HepG2 (cell line): ENCODE results near the gene AHCTF1. TPM values are rescaled to one million over a fixed set of nuclear protein-coding genes. Genes with fewer than 3 reads are reported as not detected.

Experiments used
- ATAC-seq: fragments of 200-7000 bp; cut with Tn5 transposase; 3 replicates; pipeline ENCODE4 v1.9.1; 2020; ENCODE audit warnings: mild to moderate bottlenecking, moderate library complexity
- BruUV-seq: library from RNA; stranded (reverse); fragments of 400-500 nt; replicated peaks from 2 replicates; lab custom pipeline; 2021; lab: Mats Ljungman, UMichigan
- CTCF ChIA-PET: fragments of 300-600 bp; formaldehyde crosslinking; extraction: SDS; loops from one replicate; lab custom pipeline; 2021; ENCODE audit warnings: low total read pairs, inconsistent platforms, low intra/inter-chr PET ratio; lab: Yijun Ruan, JAX
- POLR2A ChIA-PET: fragments of 350-600 bp; sonication (Branson Sonifier 250); formaldehyde crosslinking; loops from one replicate; lab custom pipeline; 2020; ENCODE audit warnings: antibody characterized with exemption, inconsistent platforms; lab: Yijun Ruan, JAX
- DNase-seq: peaks from one replicate; pipeline ENCODE4 v3.0.0-alpha.2; 2015; ENCODE audit warnings: low spot score
- FAIRE-seq: peaks from 3 replicates; lab custom pipeline; 2011; peaks lifted over from hg19 to GRCh38; lab: Jason Lieb, UNC
- H2AFZ ChIP-seq: one replicate; pipeline ENCODE4 v1.6.1; 2011; ENCODE audit warnings: low read length, inconsistent platforms
- H3K27ac ChIP-seq: fragments of 300-600 bp; 3 replicates; pipeline ENCODE4 v1.8.0; 2011; ENCODE audit warnings: mixed run types, mild to moderate bottlenecking, mixed read lengths, low read length, inconsistent platforms; ENCODE audit not compliant: insufficient read depth; ENCODE audit errors: extremely low read length
- H3K27me3 ChIP-seq, 2 experiments: fragments of 200-600 bp in 1 of 2; 2 replicates in 1 of 2; 3 replicates in 1 of 2; pipeline versions ENCODE4 v1.6.0 to v1.8.0; 2011; ENCODE audit warnings: low read length in 2 of 2, mild to moderate bottlenecking in 2 of 2, moderate library complexity in 2 of 2, inconsistent platforms in 1 of 2; ENCODE audit not compliant: insufficient read depth in 2 of 2, control insufficient read depth in 1 of 2
- H3K36me3 ChIP-seq, 2 experiments: fragments of 200-600 bp in 1 of 2; replicated peaks in 1 of 2; 2 replicates in 1 of 2; 3 replicates in 1 of 2; pipeline versions ENCODE4 v1.5.1 to v1.8.0; 2011; ENCODE audit warnings: low read length in 2 of 2, inconsistent platforms in 1 of 2; ENCODE audit not compliant: insufficient read depth in 2 of 2, control insufficient read depth in 1 of 2
- H3K4me1 ChIP-seq: 2 replicates; pipeline ENCODE4 v1.5.1; 2012; ENCODE audit warnings: low read length, inconsistent platforms; ENCODE audit not compliant: insufficient read depth
- H3K4me2 ChIP-seq: 2 replicates; pipeline ENCODE4 v1.6.0; 2011; ENCODE audit warnings: low read depth, low read length, inconsistent platforms
- H3K4me3 ChIP-seq, 3 experiments: fragments of 200-600 bp in 1 of 3; sonication (generic), shearing (Covaris generic) in 1 of 3; replicated peaks in 1 of 3; 2 replicates each; pipeline ENCODE4 v1.5.1; 2011 to 2016; ENCODE audit warnings: low read length in 3 of 3, inconsistent platforms in 2 of 3, low read depth in 2 of 3, mild to moderate bottlenecking in 2 of 3, control low read depth in 1 of 3, mixed read lengths in 1 of 3; ENCODE audit not compliant: insufficient read depth in 1 of 3
- H3K79me2 ChIP-seq: one replicate; pipeline ENCODE4 v1.6.1; 2011; ENCODE audit warnings: low read length, inconsistent platforms; ENCODE audit not compliant: insufficient read depth
- H3K9ac ChIP-seq: 2 replicates; pipeline ENCODE4 v1.6.0; 2011; ENCODE audit warnings: mild to moderate bottlenecking, low read depth, low read length, inconsistent platforms; ENCODE audit not compliant: insufficient read depth
- H3K9me3 ChIP-seq: 2 replicates; pipeline ENCODE4 v1.5.1; 2012; ENCODE audit warnings: mild to moderate bottlenecking, low read length
- H4K20me1 ChIP-seq: 2 replicates; pipeline ENCODE4 v1.6.0; 2011; ENCODE audit warnings: inconsistent platforms, mild to moderate bottlenecking, low read length, moderate library complexity; ENCODE audit not compliant: insufficient read depth
- CBX1 ChIP-seq: IDR thresholded peaks from one replicate; pipeline ENCODE4 v1.6.1; 2016; ENCODE audit warnings: antibody characterized with exemption, low read depth
- CBX2 ChIP-seq, 2 experiments: fragments of 200-600 bp in 1 of 2; sonication (generic); formaldehyde crosslinking in 1 of 2; IDR thresholded peaks; 2 replicates each; pipeline versions ENCODE4 v1.7.0 to v1.8.1; 2018 to 2022; ENCODE audit warnings: low read depth in 2 of 2, low read length in 1 of 2, mild to moderate bottlenecking in 1 of 2, missing genetic modification reagents in 1 of 2
- FIP1L1 ChIP-seq: fragments of 200-400 bp; formaldehyde crosslinking; IDR thresholded peaks from 2 replicates; pipeline ENCODE4 v1.6.1; 2018; ENCODE audit warnings: low read depth, mild to moderate bottlenecking, low read length, moderate library complexity, borderline replicate concordance; ENCODE audit not compliant: insufficient read depth
- FOXM1 ChIP-seq: sonication (generic); formaldehyde crosslinking; IDR thresholded peaks from 2 replicates; pipeline ENCODE4 v1.5.0; 2020; ENCODE audit warnings: missing genetic modification reagents
- RFXANK ChIP-seq: IDR thresholded peaks from 2 replicates; pipeline ENCODE4 v1.6.1; 2016
- SALL1 ChIP-seq: sonication (generic); formaldehyde crosslinking; IDR thresholded peaks from 2 replicates; pipeline ENCODE4 v1.8.0; 2022; ENCODE audit warnings: mild to moderate bottlenecking, missing genetic modification reagents
- SOX13 ChIP-seq, 3 experiments: fragments of 450-650 bp in 1 of 3; sonication (generic) in 1 of 3; formaldehyde crosslinking in 1 of 3; IDR thresholded peaks in 2 of 3; conservative IDR thresholded peaks in 1 of 3; 2 replicates each; pipeline versions ENCODE4 v1.5.0 to v1.6.1; 2016 to 2020; ENCODE audit warnings: antibody characterized with exemption in 1 of 3, mild to moderate bottlenecking in 1 of 3, missing compliant biosample characterization in 1 of 3, missing genetic modification reagents in 1 of 3, moderate library complexity in 1 of 3
- ZFY ChIP-seq: sonication (generic); formaldehyde crosslinking; IDR thresholded peaks from 2 replicates; pipeline ENCODE4 v1.4.0; 2020; ENCODE audit warnings: missing genetic modification reagents
- ZFYVE20 ChIP-seq: sonication (generic); formaldehyde crosslinking; IDR thresholded peaks from 2 replicates; pipeline ENCODE4 v1.8.0; 2023; ENCODE audit warnings: low read depth, mild to moderate bottlenecking, moderate library complexity, missing genetic modification reagents, borderline replicate concordance
- ZMYM3 ChIP-seq: sonication (generic); formaldehyde crosslinking; IDR thresholded peaks from 2 replicates; pipeline ENCODE4 v1.5.1; 2020; ENCODE audit warnings: mild to moderate bottlenecking, missing genetic modification reagents
- ZNF160 ChIP-seq: sonication (generic); formaldehyde crosslinking; IDR thresholded peaks from 2 replicates; pipeline ENCODE4 v1.8.0; 2022; ENCODE audit warnings: mild to moderate bottlenecking, inconsistent platforms, missing genetic modification reagents
- ZSCAN12 ChIP-seq: sonication (generic); formaldehyde crosslinking; IDR thresholded peaks from 2 replicates; pipeline ENCODE4 v1.9.0; 2021; ENCODE audit warnings: mild to moderate bottlenecking, missing genetic modification reagents
- ZSCAN21 ChIP-seq: sonication (generic); formaldehyde crosslinking; IDR thresholded peaks from 2 replicates; pipeline ENCODE4 v1.8.0; 2022; ENCODE audit warnings: mild to moderate bottlenecking, missing genetic modification reagents, moderate library complexity, borderline replicate concordance
- WGBS: methylation state at CpG from one replicate; pipeline ENCODE4 v1.1.6; 2017; ENCODE audit warnings: low lambda C conversion rate; 5-methylcytosine and 5-hydroxymethylcytosine counted together
- in situ Hi-C: cut with HindIII; loops from 2 replicates; pipeline ENCODE4 v1.10.0; 2017; ENCODE audit warnings: low pct_unique_long_range_greater_than_20kb; ENCODE audit not compliant: extremely low pct_ligation_motif_present
- intact Hi-C: fragments of 100-400 bp; cut with micrococcal nuclease; formaldehyde crosslinking; loops from one replicate; pipeline ENCODE4 v1.10.0; 2022; ENCODE audit not compliant: unreplicated experiment
- polyA plus RNA-seq, 8 experiments: library from polyadenylated mRNA; depleted of rRNA in 3 of 8; stranded (reverse) in 7 of 8; unstranded in 1 of 8; fragments of >200 nt; fragmentation: Illumina TruSeq in 4 of 8; extraction: Trizol in 4 of 8; gene quantifications; 2 replicates each; pipeline versions ENCODE4 v1.2.1 to v1.2.3, GENCODE V29; 2011 to 2016; ENCODE audit warnings: low read depth in 4 of 8, missing spikeins in 1 of 8, mixed read lengths in 1 of 8; ENCODE audit not compliant: insufficient read depth in 1 of 8
- total RNA-seq, 5 experiments: library from RNA; depleted of rRNA; stranded (reverse); fragments of >200 nt; fragmentation: Illumina TruSeq; extraction: Trizol; gene quantifications; 2 replicates each; pipeline ENCODE4 v1.2.3, GENCODE V29; 2016; ENCODE audit warnings: low read depth in 1 of 5
- TF ChIP-seq, protein P1 (sequence below): sonication (generic); formaldehyde crosslinking; IDR thresholded peaks from 2 replicates; pipeline ENCODE4 v1.4.0; 2020; ENCODE audit warnings: missing genetic modification reagents
- TF ChIP-seq, protein P2 (sequence below): sonication (generic); formaldehyde crosslinking; IDR thresholded peaks from 2 replicates; pipeline ENCODE4 v1.5.0; 2020; ENCODE audit warnings: mild to moderate bottlenecking, missing genetic modification reagents
- TF ChIP-seq, protein P3 (sequence below): sonication (generic); formaldehyde crosslinking; IDR thresholded peaks from 2 replicates; pipeline ENCODE4 v1.8.0; 2022; ENCODE audit warnings: missing genetic modification reagents, mild to moderate bottlenecking, borderline replicate concordance

AHCTF1 gene
- total and polyA plus RNA-seq, 2 of the 13 experiments (the other 11 are each of a cell fraction or from before 2014, with no cell fraction given): 16.6 to 45.9 TPM

DNA sequence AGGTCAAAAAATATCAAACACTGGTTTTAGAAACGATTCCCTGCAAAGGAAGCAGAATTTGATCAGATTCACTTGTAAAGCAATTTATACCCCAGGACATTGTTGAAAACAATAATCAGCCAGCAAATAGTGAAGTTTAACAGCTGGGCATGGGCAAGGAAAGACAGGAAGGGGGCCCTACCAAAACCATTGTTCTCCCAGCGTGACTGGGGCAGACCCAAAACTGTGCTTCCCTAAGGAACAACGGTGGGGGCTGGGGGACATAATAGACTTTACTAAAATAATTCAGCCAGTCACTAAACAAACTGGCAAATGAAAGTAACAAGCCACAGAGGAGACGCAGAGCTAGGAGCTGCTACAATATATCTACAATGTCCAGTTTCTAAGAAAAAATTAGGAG lies 100.2 kb downstream of the AHCTF1 start:
- ChIA-PET CTCF (no interaction called here), POLR2A (no interaction called here)
- TF ChIP-seq SALL1 (CRISPR knock-in tag): no peak
- TF ChIP-seq, protein P1, sequence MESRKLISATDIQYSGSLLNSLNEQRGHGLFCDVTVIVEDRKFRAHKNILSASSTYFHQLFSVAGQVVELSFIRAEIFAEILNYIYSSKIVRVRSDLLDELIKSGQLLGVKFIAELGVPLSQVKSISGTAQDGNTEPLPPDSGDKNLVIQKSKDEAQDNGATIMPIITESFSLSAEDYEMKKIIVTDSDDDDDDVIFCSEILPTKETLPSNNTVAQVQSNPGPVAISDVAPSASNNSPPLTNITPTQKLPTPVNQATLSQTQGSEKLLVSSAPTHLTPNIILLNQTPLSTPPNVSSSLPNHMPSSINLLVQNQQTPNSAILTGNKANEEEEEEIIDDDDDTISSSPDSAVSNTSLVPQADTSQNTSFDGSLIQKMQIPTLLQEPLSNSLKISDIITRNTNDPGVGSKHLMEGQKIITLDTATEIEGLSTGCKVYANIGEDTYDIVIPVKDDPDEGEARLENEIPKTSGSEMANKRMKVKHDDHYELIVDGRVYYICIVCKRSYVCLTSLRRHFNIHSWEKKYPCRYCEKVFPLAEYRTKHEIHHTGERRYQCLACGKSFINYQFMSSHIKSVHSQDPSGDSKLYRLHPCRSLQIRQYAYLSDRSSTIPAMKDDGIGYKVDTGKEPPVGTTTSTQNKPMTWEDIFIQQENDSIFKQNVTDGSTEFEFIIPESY (CRISPR knock-in tag): no peak
- no peak for TF ChIP-seq ZSCAN21 (CRISPR knock-in tag)
- TF ChIP-seq RFXANK: no peak
- no peak for TF ChIP-seq FIP1L1
- TF ChIP-seq ZFYVE20 (CRISPR knock-in tag): no peak
- TF ChIP-seq SOX13 (IDR thresholded peaks at IDR 0.05): no peak
- TF ChIP-seq SOX13 (CRISPR knock-in tag; conservative IDR thresholded peaks at IDR 0.05 in 1 of 2, IDR thresholded peaks at IDR 0.05 in 1 of 2): no peak
- no peak for TF ChIP-seq CBX1
- no peak for TF ChIP-seq ZFY
- no peak for TF ChIP-seq FOXM1
- no peak for TF ChIP-seq ZSCAN12 (CRISPR knock-in tag)
- TF ChIP-seq, protein P2, sequence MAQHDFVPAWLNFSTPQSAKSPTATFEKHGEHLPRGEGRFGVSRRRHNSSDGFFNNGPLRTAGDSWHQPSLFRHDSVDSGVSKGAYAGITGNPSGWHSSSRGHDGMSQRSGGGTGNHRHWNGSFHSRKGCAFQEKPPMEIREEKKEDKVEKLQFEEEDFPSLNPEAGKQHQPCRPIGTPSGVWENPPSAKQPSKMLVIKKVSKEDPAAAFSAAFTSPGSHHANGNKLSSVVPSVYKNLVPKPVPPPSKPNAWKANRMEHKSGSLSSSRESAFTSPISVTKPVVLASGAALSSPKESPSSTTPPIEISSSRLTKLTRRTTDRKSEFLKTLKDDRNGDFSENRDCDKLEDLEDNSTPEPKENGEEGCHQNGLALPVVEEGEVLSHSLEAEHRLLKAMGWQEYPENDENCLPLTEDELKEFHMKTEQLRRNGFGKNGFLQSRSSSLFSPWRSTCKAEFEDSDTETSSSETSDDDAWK (CRISPR knock-in tag): no peak
- no peak for TF ChIP-seq CBX2 (IDR thresholded peaks at IDR 0.05; ENCODE audit: low read depth, low read length)
- TF ChIP-seq CBX2 (CRISPR knock-in tag; IDR thresholded peaks at IDR 0.05; ENCODE audit: low read depth): no peak
- no peak for TF ChIP-seq ZMYM3 (CRISPR knock-in tag)
- TF ChIP-seq, protein P3, sequence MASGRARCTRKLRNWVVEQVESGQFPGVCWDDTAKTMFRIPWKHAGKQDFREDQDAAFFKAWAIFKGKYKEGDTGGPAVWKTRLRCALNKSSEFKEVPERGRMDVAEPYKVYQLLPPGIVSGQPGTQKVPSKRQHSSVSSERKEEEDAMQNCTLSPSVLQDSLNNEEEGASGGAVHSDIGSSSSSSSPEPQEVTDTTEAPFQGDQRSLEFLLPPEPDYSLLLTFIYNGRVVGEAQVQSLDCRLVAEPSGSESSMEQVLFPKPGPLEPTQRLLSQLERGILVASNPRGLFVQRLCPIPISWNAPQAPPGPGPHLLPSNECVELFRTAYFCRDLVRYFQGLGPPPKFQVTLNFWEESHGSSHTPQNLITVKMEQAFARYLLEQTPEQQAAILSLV: no peak
- TF ChIP-seq ZNF160 (CRISPR knock-in tag): no peak
- FAIRE-seq: no peak
- Histone ChIP-seq H2AFZ (no peak overlapping the region), H3K4me1 (peaks cover 7% of the 10 kb centered on the region), H4K20me1 (no peaks in the 10 kb centered on the region), H3K27me3 (no peaks in the 10 kb centered on the region), H3K4me2 (no peak overlapping the region), H3K27ac (no peak overlapping the region), H3K79me2 (no peaks in the 10 kb centered on the region), H3K36me3 (no peaks in the 10 kb centered on the region), H3K9ac (no peak overlapping the region), H3K9me3 (peaks cover 8% of the 10 kb centered on the region), H3K4me3 (no peak overlapping the region)
- no peak for DNase-seq
- WGBS: 21% methylated on average over 4 of the region's 4 CpGs
- ATAC-seq: no peak
- intact Hi-C loops (no loop called here), in situ Hi-C loops (no loop called here)
- BruUV-seq: no TSS peak
